COR-L47 (cell line): Measurements from ENCODE around the gene SENP8.

Source experiments
- DNase-seq: peaks from one replicate; lab custom pipeline; 2025; lab: John Stamatoyannopoulos, UW

The SENP8 gene

GRCh38 chr15:72175186-72176044, 57.2 kb downstream of the SENP8 start:
- DNase-seq, result no peak

GRCh38 chr15:72176159-72176558, 58.0 kb downstream of the SENP8 start:
- DNase-seq, result no peak

DNA sequence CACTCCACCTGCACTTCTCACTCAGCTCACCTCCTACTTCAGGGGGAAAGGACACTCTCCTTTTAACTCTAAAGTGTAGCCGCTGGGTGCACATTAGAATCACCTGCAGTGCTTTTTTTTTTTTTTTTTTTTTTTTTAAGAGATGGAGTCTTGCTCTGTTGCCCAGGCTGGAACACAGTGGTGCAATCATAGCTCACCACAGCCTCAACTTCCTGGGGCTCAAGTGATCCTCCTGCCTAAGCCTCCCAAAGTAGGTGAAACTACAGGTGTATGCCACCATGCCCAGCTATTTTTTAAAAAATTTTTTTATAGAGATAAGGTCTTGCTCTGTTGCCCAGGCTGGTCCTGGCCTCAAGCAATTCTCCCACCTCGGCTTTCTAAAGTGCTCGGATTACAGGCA, 58.5 kb downstream of the SENP8 start:
- no peak for DNase-seq

GRCh38 chr15:72178976-72179585, 60.9 kb downstream of the SENP8 start:
- DNase-seq, result no peak

DNA sequence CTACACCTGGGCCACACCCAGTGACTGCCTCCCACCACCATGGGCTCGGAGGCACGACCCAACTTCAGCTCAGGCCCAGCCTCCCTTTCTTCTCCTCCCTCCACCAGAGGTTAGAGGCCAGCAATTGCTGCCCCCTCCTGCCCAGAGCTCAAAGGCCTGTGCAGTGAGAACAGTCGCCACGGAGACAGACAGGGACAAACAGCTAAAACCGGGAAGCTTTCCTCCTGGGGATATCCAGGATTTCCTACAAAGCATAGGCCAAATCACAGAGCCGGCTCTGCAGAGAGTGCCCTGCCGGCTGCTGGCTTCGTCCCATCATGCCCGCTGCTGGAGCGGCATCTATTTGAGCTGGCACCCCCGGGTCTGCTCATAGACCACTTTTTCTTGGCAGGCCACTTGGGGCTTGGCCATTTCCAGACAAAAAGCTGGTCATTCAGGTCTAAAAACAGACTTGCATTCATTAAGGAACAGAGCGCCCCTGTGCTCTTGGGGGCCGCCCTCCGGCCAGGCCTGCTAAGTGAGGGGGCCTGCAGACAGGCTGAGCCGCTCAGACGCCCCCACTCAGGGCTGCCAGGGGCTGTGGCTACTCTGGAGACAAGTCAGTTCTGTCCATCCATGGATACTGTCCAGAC, 61.9 kb downstream of the SENP8 start:
- DNase-seq, result no peak

DNA sequence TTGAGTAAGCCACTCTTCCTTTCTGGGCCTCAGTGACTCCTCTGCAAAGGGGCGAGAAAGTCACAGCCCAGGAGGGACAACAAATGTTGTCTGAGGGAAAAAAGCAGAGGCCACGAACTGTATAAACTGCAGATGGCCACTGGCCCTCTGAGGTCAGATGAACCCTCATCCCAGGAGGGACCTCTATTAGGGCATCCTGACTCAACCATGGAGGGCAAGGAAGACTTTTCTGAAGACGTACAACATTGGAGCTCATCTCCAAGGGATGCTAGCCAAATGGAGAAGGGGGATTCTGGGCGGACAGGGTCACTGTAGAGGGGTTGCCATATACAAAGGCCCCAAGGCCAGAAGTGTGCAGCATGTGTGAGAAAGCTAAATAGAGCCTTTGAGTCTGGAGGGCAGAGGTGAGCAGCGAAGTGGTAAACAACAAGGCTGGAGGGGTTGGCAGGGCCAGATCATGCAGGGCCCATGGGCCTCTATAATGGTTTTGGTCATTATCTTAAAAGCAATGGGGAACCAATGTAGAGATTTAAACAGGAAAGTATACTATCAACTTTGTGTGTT, 62.6 kb downstream of the SENP8 start:
- no peak for DNase-seq

- DNase-seq, result no peak
Observed at GRCh38 chr15:72182244-72182643, 64.0 kb downstream of the SENP8 start.

- DNase-seq, result no peak
Observed at GRCh38 chr15:72182673-72183072, 64.5 kb downstream of the SENP8 start.

DNA sequence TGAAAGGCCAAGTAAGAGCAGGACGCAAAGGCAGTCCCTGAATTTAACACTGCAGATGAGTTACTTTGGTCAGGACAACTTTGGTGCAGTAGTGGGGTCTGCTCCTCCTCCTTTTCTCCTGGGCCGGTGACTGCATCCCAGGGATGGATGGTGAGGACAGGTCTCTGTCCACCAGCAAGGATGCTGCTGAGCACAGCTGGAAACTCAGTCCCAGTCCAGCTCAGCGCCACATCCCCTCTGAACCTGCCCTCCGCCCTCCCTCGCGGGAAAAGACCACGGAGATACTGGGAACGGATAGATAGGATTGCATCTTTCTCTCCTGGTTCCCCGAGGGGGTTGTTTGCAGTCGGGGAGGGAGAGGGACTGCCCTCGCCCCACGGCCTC, 65.6 kb downstream of the SENP8 start:
- no peak for DNase-seq

DNA sequence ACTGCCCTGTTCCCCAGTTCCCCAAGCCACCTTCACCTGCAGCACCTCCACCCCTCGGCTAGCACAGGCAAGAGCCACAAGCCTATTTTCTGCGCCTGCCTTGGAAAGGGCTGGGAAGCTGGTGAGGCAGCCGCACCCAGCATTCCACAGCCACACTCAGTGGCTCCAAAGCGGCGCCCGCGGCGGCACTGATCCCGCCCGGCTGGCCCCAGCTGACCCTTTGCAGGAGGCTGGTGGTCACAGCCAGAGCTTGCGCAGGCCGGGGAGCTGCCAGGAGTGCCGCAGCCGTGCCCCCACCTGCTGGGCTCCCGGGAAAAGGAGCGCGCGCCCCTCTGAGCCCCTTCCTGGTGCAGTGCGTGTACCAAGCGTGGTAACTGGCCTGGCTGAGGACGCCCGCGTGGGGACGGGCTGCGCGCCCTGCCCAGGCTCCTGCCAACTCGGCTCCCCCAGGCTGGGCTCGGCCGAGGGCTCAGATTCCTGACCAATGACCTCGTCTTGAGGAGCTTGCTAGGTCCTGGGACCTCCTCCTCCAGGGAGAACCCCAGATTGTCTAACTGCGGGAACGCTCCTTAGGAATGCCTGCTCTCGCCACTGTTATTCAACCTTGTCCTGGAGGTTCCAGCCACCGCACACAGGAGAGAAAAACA, 66.1 kb downstream of the SENP8 start:
- no peak for DNase-seq

DNA sequence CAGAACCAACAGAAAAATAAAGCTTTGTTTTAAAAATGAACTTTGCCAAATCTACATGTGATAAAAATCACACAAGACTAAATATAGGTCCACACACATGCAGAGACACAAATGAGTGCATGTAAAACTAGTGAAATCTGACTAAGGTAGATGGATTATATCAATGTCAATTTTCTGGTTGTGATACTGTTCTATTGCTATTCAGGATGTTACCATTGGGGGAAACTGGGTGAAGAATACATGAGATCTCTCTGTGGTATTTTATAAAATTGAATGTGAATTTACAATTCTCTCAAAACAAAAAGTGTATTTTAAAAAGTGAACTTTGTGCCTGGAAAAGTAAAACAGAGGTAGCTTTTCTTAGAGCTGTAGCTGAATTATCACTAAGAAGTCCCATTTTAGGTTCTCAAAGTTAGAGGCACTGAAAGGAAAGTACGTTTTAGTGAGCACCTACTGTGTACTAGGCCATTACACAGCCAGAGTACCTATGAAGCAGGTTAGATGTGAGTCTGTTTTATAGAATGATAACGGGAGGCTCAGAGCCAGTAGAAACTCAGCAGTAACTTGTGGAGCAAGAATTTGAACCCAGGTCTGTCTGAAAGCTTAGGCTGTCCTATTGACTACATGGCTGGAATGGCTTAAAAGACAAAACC, 71.2 kb downstream of the SENP8 start:
- no peak for DNase-seq

DNA sequence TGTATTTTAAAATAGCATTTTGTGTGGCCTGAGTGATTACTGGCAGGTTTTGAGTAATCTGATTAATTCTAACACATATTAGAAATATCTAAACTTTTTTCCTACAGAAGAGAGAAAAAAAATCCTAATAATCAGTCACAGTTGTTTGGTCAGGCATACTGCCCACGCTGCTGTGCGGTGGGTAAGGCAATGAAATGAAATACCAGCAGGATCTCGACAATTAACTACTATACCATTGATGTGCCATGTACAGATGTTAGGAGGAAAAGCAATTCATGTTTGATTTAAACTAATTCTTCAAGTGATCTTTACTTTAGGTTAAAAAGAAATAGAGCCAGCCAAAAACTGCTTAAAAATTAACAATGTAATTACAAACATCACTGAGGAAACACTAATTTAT, 74.2 kb downstream of the SENP8 start:
- DNase-seq, result no peak
